Gastrocnemius medialis (tissue), 4 donors: ENCODE results near the gene CENPH.
"Not testable (repeated sequence)": the region's sequence is repeated elsewhere in the genome, so short reads cannot be mapped to it uniquely, and the experiment has no call there.

Experiments used
- POLR2A ChIP-seq, 2 donors: fragments of 450-650 bp; IDR thresholded peaks; one replicate each; pipeline ENCODE4 v1.6.1; 2017; ENCODE audit warnings: antibody characterized with exemption in 2 of 2, mild to moderate bottlenecking in 2 of 2, moderate library complexity in 2 of 2
- TF ChIP-seq, protein P1 (sequence below), 5 experiments: fragments of 450-650 bp in 3 of 5; fragments of 200-600 bp in 2 of 5; sonication (generic) in 2 of 5; IDR thresholded peaks in 4 of 5; conservative IDR thresholded peaks in 1 of 5; 1 replicate in 4 of 5; 2 replicates in 1 of 5; pipeline ENCODE4 v1.5.1; 2016 to 2019; ENCODE audit warnings: antibody characterized with exemption in 5 of 5, mild to moderate bottlenecking in 3 of 5, moderate library complexity in 3 of 5

DNA sequence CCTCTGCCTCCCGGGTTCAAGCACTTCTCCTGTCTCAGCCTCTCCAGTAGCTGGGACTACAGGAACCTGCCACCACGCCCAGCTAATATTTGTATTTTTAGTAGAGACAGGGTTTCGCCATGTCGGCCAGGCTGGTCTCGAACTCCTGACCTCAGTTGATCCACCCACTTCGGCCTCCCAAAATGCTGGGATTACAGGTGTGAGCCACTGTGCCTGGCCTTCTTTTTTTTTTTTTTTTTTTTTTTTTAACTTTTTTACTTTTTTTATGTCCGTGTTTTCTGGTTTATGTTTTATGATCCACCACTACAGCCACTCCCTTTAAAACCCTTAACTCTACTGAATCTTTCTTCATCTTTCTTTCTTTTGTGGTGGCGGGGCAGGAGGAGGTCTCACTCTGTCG lies 47.4 kb downstream of the CENPH start:
- TF ChIP-seq, protein P1, sequence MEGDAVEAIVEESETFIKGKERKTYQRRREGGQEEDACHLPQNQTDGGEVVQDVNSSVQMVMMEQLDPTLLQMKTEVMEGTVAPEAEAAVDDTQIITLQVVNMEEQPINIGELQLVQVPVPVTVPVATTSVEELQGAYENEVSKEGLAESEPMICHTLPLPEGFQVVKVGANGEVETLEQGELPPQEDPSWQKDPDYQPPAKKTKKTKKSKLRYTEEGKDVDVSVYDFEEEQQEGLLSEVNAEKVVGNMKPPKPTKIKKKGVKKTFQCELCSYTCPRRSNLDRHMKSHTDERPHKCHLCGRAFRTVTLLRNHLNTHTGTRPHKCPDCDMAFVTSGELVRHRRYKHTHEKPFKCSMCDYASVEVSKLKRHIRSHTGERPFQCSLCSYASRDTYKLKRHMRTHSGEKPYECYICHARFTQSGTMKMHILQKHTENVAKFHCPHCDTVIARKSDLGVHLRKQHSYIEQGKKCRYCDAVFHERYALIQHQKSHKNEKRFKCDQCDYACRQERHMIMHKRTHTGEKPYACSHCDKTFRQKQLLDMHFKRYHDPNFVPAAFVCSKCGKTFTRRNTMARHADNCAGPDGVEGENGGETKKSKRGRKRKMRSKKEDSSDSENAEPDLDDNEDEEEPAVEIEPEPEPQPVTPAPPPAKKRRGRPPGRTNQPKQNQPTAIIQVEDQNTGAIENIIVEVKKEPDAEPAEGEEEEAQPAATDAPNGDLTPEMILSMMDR (IDR thresholded peaks at IDR 0.05 in 4 of 5, conservative IDR thresholded peaks at IDR 0.05 in 1 of 5), result not testable (repeated sequence)
- not testable (repeated sequence) for TF ChIP-seq POLR2A (IDR thresholded peaks at IDR 0.05)
